Adipocyte (in vitro differentiated cells): ENCODE results near the gene ARHGEF11.

Experiments
- DNase-seq: peaks from one replicate; pipeline ENCODE4 v3.0.0-alpha.2; 2015; ENCODE audit warnings: low read depth
- H3K27me3 ChIP-seq: replicated peaks from 2 replicates; pipeline ENCODE4 v1.7.0; 2013; ENCODE audit warnings: mild to moderate bottlenecking, low read length, moderate library complexity; ENCODE audit not compliant: control insufficient read depth, insufficient read depth
- H3K36me3 ChIP-seq: 2 replicates; pipeline ENCODE4 v1.7.0; 2013; ENCODE audit warnings: low read length, mild to moderate bottlenecking, moderate library complexity; ENCODE audit not compliant: control insufficient read depth, insufficient read depth, severe bottlenecking
- H3K4me1 ChIP-seq: 2 replicates; pipeline ENCODE4 v1.7.0; 2013; ENCODE audit warnings: mild to moderate bottlenecking, low read length, moderate library complexity; ENCODE audit not compliant: control insufficient read depth, insufficient read depth
- H3K4me3 ChIP-seq: 2 replicates; pipeline ENCODE4 v1.7.0; 2013; ENCODE audit warnings: mild to moderate bottlenecking, low read length, moderate library complexity
- H3K9ac ChIP-seq: 2 replicates; pipeline ENCODE4 v1.7.0; 2013; ENCODE audit warnings: mild to moderate bottlenecking, low read length, moderate library complexity
- H3K9me3 ChIP-seq: 2 replicates; pipeline ENCODE4 v1.7.0; 2013; ENCODE audit warnings: mild to moderate bottlenecking, low read length, moderate library complexity; ENCODE audit not compliant: control insufficient read depth

Gene ARHGEF11

DNA sequence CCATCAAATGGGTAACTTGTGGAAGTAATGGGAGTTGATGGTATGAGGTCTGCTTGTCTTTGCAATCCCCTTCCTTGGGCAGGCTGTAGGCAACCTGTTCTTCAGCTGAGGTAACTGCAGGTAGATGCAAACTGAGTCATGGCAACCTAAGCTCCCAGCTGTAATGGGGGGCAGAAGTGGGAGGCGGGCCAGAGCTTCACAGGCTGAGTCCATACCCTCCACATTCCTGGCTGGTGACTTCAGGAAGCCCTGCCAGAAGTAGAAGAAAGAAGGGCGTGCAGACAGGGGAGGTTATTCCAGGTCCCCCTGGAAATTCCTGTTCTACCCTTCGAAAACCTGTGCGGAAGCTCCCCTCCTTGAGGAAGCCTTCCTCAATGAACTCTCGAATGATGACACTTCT is 44.9 kb downstream of the ARHGEF11 start:
- Histone ChIP-seq H3K9ac (no peak overlapping the region), H3K9me3 (no peaks in the 10 kb centered on the region), H3K4me1 (no peaks in the 10 kb centered on the region), H3K27me3 (no peaks in the 10 kb centered on the region), H3K36me3 (no peaks in the 10 kb centered on the region), H3K4me3 (no peak overlapping the region)
- no peak for DNase-seq

DNA sequence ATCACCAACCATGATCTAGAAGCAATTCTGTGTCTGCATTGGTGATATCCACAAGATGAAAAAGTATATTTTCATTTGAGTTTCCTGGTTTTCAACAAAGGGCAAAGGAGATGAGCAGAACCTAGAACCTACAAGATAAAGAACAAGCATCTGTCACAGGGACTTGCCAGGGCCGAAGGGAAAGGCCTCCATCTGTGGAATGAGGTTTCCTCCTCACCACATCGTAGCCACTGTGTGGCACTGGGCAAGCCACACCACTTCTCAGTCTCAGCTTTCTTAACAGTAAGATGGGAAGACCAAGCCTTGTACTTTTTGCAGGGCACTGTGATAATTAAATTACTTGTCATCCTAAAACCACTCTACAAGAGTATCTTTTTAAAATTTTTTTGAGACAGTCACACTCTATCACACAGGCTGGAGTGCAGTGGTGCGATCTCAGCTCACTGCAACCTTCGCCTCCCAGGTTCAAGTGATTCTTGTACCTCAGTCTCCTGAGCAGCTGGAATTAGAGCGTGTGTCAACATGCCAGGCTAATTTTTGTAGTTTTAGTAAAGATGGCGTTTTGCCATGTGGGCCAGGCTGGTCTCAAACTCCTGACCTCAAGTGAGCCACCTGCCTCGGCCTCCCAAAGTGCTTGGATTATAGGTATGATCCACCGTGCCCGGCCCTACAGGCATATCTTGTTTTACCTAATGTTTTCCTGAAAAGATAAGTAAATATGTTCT is 45.8 kb downstream of the ARHGEF11 start:
- no peak overlapping the region for H3K9ac ChIP-seq
- H3K9me3 ChIP-seq = no peaks in the 10 kb centered on the region
- no peaks in the 10 kb centered on the region for H3K36me3 ChIP-seq
- DNase-seq = no peak
- no peaks in the 10 kb centered on the region for H3K4me1 ChIP-seq
- no peaks in the 10 kb centered on the region for H3K27me3 ChIP-seq
- H3K4me3 ChIP-seq = no peak overlapping the region

DNA sequence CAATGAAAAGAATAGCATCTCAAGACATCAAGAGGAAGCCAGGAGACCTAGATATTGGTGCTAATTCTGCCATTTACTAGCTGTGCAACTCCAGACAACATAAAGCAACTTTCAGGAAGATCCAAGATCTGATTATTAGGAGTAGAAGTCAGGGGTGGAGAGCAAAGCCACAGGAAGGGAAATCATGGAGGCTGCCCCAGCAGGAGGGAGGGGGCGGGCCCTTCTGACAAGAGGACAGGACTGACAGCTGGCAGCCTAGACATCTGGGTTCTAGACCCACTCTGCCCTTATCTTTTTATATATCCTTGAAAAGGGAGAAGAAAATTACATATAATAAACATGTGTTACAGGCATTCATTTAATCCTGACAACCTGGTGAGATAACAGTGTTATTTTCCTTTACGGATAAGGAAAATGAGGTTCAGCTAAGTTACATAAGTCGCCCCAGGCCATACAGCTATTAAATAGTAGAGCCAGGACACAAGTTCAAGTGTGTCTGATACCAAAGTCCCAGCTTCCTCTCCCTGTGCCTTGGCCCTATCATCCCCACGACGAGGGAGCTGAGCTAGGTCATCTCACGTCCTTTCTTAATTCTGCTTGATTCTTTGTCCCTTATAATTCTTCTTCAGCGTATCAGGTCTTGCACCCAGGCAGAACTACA is 46.6 kb downstream of the ARHGEF11 start:
- no peak for DNase-seq
- H3K4me1 ChIP-seq = no peaks in the 10 kb centered on the region

DNA sequence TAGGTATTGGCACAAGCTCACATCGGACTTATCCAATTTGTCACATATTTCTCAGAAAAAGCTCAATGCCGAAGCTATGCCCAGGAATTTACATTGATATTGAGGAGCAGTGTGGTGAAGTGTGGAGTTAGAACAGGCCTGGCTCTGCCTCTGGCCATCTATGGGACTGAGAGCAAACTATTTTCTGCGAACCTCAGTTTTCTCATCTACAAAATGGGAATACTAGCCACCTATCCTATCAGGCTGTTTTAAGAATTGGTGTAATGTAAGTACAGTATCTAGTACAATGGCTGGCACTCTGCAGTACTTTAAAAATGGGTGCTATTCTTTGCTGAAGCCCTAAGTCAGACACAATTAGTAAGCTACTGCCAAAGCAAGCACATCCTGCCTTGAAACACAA is 47.2 kb downstream of the ARHGEF11 start:
- no peaks in the 10 kb centered on the region for H3K27me3 ChIP-seq
- no peak overlapping the region for H3K9ac ChIP-seq

More for the DNA sequence above, 46.6 kb downstream of the ARHGEF11 start:
- no peaks in the 10 kb centered on the region for H3K36me3 ChIP-seq
- H3K27me3 ChIP-seq = no peaks in the 10 kb centered on the region
- no peak overlapping the region for H3K9ac ChIP-seq
- H3K9me3 ChIP-seq = no peaks in the 10 kb centered on the region
- H3K4me3 ChIP-seq = no peak overlapping the region

DNA sequence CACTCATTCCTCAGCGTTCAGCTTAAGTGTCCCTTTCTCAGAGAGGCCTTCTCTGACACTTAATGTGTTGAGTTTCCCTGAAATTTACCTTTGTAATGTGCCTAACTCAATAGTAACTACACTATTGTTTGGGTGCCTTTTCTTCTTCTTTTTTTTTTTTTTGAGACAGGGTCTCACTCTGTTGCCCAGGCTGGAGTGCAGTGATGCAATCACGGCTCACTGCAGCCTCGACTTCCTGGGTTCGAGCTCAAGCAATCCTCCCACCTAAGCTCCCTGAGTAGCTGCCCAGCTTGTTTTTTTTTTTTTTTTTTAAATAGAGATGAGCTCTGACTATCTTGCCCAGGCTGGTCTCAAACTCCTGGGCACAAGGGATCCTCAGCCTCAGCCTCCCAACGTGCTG is 50.1 kb downstream of the ARHGEF11 start:
- H3K9ac ChIP-seq = no peak overlapping the region
- no peaks in the 10 kb centered on the region for H3K27me3 ChIP-seq

More for the DNA sequence above, 47.2 kb downstream of the ARHGEF11 start:
- no peak overlapping the region for H3K4me3 ChIP-seq
- H3K9me3 ChIP-seq = no peaks in the 10 kb centered on the region
- DNase-seq = no peak
- no peaks in the 10 kb centered on the region for H3K36me3 ChIP-seq
- peaks cover 6% of the 10 kb centered on the region for H3K4me1 ChIP-seq

DNA sequence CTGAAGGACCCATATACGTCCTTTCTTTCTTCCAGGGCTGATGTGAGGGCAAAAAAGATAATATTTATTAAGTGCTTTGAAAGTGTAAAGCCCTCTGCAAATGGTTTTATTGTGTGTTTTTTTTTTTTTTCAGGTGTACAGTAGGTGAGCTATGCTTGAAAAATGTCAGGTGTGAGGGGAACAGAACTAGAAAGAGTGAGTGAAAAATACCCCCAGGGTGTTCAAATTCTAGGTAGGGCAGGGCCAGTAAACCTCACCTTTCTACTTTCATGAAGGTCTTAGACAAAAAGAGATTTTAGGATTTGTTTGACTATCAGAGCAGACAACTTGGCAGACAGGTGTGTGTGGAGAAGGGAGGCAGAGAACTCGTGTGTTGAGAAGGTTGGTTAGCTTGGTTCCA is 51.3 kb downstream of the ARHGEF11 start:
- Histone ChIP-seq H3K9me3 (no peaks in the 10 kb centered on the region), H3K9ac (no peak overlapping the region), H3K27me3 (no peaks in the 10 kb centered on the region), H3K36me3 (no peaks in the 10 kb centered on the region), H3K4me1 (peaks cover 7% of the 10 kb centered on the region), H3K4me3 (no peak overlapping the region)
- no peak for DNase-seq

More for the DNA sequence above, 50.1 kb downstream of the ARHGEF11 start:
- no peak for DNase-seq
- H3K4me1 ChIP-seq = peaks cover 7% of the 10 kb centered on the region
- no peaks in the 10 kb centered on the region for H3K9me3 ChIP-seq
- H3K36me3 ChIP-seq = no peaks in the 10 kb centered on the region
- H3K4me3 ChIP-seq = no peak overlapping the region

DNA sequence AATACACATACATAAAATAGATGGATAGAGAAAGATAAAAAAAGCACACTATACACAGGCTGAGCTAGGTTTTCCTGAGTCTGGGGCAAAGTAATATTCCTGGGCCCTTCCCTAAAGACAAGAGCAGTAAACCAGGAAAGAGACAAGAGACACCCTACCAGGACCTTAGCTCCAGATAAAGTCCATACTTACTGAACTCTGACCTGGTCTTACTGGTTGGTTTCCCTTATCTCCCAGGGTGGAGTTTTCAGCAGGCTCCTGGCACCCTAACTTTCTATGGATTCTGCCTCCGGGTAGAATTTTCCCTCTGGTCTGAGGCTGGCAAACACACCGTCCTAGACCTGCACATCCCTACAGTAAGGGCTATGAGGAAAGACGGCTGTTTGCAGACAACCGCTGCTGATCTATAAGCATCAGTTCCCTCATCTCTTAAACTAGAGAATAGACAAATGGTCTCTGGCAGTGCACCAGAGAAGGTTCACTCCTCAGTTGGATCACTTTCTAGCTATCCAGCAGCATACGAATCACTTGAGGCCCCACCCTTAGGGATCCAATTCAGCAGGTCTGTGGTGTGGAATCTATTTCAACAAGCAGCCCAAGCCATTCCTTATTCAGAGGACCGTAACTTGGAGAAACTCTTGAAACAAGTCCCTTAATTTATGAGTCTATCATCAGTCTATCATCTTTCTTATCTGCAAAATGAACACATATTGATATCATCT is 52.0 kb downstream of the ARHGEF11 start:
- H3K4me1 ChIP-seq = peaks cover 7% of the 10 kb centered on the region
- no peaks in the 10 kb centered on the region for H3K27me3 ChIP-seq
- no peak overlapping the region for H3K4me3 ChIP-seq
- no peaks in the 10 kb centered on the region for H3K9me3 ChIP-seq
- no peak for DNase-seq
- no peak overlapping the region for H3K9ac ChIP-seq
- H3K36me3 ChIP-seq = no peaks in the 10 kb centered on the region

DNA sequence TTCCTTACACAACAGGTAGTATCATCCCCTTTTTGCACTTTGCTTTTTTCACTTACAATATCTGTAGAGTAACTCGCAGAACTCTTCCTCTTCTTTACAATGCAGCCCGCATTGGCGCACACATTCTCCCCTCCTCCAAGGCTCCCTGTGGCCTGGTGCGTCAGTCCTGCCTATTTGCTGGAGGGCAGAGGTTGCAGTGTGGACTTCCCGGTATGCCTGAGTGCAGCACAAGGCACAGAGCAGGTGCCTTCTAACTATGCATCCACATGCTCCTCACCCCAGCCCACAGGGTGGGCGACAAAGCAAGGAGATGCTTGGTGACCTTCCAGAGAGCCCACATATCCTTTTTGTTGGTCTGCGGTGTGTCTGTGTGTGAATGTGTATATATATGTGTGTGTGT is 53.3 kb downstream of the ARHGEF11 start:
- Histone ChIP-seq H3K9me3 (no peaks in the 10 kb centered on the region), H3K36me3 (no peaks in the 10 kb centered on the region), H3K4me3 (no peak overlapping the region), H3K4me1 (peaks cover 7% of the 10 kb centered on the region), H3K9ac (no peak overlapping the region), H3K27me3 (no peaks in the 10 kb centered on the region)
- DNase-seq = no peak

DNA sequence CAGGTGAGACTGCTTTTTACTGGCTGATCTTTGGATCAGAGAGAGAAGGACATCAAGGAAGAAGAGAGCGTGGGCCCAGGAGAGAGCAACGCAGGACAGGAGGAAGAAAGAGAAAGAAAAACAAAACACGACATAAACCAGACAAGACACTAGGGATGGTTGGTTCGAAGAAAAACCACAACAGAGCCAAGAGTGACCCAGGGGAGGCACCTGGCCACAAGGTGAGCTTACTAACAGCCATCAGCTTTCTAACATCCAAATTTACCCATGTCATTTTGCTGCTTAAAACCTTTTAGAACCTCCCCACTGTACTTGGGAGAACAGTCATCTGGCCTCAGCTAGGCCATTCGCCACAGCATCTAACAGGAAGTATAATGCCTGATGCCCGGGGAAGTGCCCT is 57.8 kb downstream of the ARHGEF11 start:
- no peak for DNase-seq
- H3K4me3 ChIP-seq = no peak overlapping the region
- H3K9ac ChIP-seq = no peak overlapping the region
- no peaks in the 10 kb centered on the region for H3K4me1 ChIP-seq
- no peaks in the 10 kb centered on the region for H3K27me3 ChIP-seq
- H3K9me3 ChIP-seq = no peaks in the 10 kb centered on the region
- peaks cover 30% of the 10 kb centered on the region for H3K36me3 ChIP-seq

DNA sequence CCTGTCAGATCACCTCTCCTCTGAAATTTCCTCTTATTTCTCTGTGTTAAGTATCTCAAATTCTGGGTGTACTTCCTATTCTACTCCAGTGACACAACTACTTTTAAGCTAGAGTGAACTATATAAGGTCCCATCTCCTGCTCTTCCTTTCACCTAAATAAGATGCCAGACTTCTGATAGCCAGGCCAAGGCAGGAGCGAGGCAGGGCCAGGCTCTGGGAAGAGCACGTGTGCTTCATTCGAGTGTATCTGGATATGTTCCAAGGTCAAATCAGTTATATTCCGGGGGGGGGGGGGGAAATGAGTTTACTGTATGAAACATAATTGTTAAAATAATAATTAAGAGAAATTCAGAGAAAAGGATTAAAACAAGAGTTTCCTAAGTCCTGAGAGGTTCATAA is 65.0 kb downstream of the ARHGEF11 start:
- H3K36me3 ChIP-seq = peaks cover 90% of the 10 kb centered on the region
- no peak overlapping the region for H3K4me3 ChIP-seq

DNA sequence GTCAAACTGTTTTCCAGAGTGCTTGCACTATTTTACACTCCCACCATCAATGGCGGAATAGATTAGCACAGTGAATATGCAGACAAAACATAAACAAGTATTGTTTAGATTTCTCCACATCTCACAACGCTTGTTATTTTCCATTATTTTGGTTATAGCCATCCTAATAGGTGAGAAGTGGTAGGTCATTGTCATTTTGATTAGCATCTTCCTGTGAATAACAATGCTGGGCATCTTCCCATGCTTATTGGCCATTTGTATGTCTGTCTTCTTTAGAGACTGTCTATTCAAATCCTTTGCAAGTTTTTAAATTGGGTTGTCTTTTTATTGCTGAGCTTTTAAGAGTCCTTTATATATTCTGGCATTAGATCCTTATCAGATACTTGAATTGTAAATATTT is 70.5 kb downstream of the ARHGEF11 start:
- no peak for DNase-seq
- H3K4me1 ChIP-seq = no peaks in the 10 kb centered on the region
- H3K27me3 ChIP-seq = no peaks in the 10 kb centered on the region
- no peak overlapping the region for H3K9ac ChIP-seq
- H3K36me3 ChIP-seq = peaks cover 94% of the 10 kb centered on the region
- no peaks in the 10 kb centered on the region for H3K9me3 ChIP-seq
- no peak overlapping the region for H3K4me3 ChIP-seq

More for the DNA sequence above, 65.0 kb downstream of the ARHGEF11 start:
- Histone ChIP-seq H3K4me1 (no peaks in the 10 kb centered on the region), H3K9me3 (no peaks in the 10 kb centered on the region), H3K27me3 (no peaks in the 10 kb centered on the region), H3K9ac (no peak overlapping the region)
- no peak for DNase-seq
